ENCODE results near the gene DKC1.
"Not testable (repeated sequence)": the region's sequence is repeated elsewhere in the genome, so short reads cannot be mapped to it uniquely, and the experiment has no call there.

Gene DKC1

GRCh38 chrX:154805696-154806091 is 43.0 kb downstream of the DKC1 start:
- H3K4me3 ChIP-seq (replicated peaks; ENCODE audit: low read depth, low read length): peak overlapping the region; percentile 67
- peak; percentile 44 for DNase-seq (ENCODE audit: low read depth)
- TF ChIP-seq CTCF (IDR thresholded peaks at IDR 0.05; ENCODE audit: low read length, missing control alignments): no peak

GRCh38 chrX:154806837-154807501 is 44.3 kb downstream of the DKC1 start:
- H3K4me3 ChIP-seq (replicated peaks; ENCODE audit: low read depth, low read length): no peak overlapping the region
- DNase-seq (ENCODE audit: low read depth): no peak
- no peak for TF ChIP-seq CTCF (IDR thresholded peaks at IDR 0.05; ENCODE audit: low read length, missing control alignments)

GRCh38 chrX:154809939-154810665 is 47.4 kb downstream of the DKC1 start:
- TF ChIP-seq CTCF (IDR thresholded peaks at IDR 0.05; ENCODE audit: low read length, missing control alignments): no peak
- no peak for DNase-seq (ENCODE audit: low read depth)
- no peak overlapping the region for H3K4me3 ChIP-seq (replicated peaks; ENCODE audit: low read depth, low read length)

GRCh38 chrX:154812341-154813101 is 49.9 kb downstream of the DKC1 start:
- TF ChIP-seq CTCF (IDR thresholded peaks at IDR 0.05; ENCODE audit: low read length, missing control alignments): no peak
- no peak overlapping the region for H3K4me3 ChIP-seq (replicated peaks; ENCODE audit: low read depth, low read length)
- DNase-seq (ENCODE audit: low read depth): no peak

GRCh38 chrX:154813801-154814200 is 51.1 kb downstream of the DKC1 start:
- DNase-seq (ENCODE audit: low read depth): no peak
- no peak overlapping the region for H3K4me3 ChIP-seq (replicated peaks; ENCODE audit: low read depth, low read length)
- TF ChIP-seq CTCF (IDR thresholded peaks at IDR 0.05; ENCODE audit: low read length, missing control alignments): no peak

- no peak overlapping the region for H3K4me3 ChIP-seq (replicated peaks; ENCODE audit: low read depth, low read length)
- TF ChIP-seq CTCF (IDR thresholded peaks at IDR 0.05; ENCODE audit: low read length, missing control alignments): no peak
- peak; percentile 34 for DNase-seq (ENCODE audit: low read depth)
Measured at GRCh38 chrX:154815274-154815818, 52.7 kb downstream of the DKC1 start.

GRCh38 chrX:154816326-154816898 is 53.7 kb downstream of the DKC1 start:
- DNase-seq (ENCODE audit: low read depth); H3K4me3 ChIP-seq (replicated peaks; ENCODE audit: low read depth, low read length): not testable (repeated sequence)

GRCh38 chrX:154817048-154817618 is 54.5 kb downstream of the DKC1 start:
- H3K4me3 ChIP-seq (replicated peaks; ENCODE audit: low read depth, low read length); DNase-seq (ENCODE audit: low read depth): not testable (repeated sequence)

Measured in fibroblast of pulmonary artery (primary cell).